ENCODE measurements around the gene SH2D3A.

DNA sequence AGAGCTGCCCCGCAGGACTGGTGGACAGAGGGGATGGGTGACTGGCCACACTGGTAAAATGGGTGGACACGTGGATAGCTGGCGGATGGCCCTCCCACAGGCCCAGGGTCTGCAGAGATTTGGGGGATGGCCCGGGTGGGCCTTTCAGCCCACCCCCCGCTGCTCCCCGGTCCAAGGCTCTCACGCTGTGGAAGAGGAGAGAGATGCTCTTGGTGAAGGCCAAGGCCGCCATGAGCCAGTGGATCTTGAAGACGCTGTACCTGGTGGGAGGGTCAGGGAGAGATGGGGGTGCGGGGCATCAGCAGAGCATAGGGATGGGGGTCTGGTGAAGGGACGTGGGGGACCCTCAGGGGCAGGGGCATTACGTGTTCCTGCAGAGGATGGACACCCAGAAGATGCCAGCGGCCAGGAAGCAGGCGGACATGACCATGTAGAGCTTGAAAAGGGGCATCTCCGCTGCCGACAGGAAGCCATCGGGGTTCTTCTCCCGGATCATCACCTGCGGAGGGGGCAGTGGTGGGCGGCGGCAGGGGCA lies 34.4 kb downstream of the SH2D3A start:
- TF ChIP-seq EP300 (IDR thresholded peaks at IDR 0.05; ENCODE audit: borderline replicate concordance in 1 of 2, low read depth in 2 of 2, low read length in 2 of 2) (no peak), SIX5 (IDR thresholded peaks at IDR 0.05; ENCODE audit: low read depth, low read length) (no peak), JUN (IDR thresholded peaks at IDR 0.05; ENCODE audit: low read depth, low read length) (no peak), POLR2A (IDR thresholded peaks at IDR 0.05; ENCODE audit: control extremely low read depth in 1 of 2, low read depth in 2 of 2, low read length in 2 of 2) (no peak)

All from H1 (cell line).